HUES48 (cell line): ENCODE measurements around the gene MAS1.
"Not testable (repeated sequence)": the region's sequence is repeated elsewhere in the genome, so short reads cannot be mapped to it uniquely, and the experiment has no call there.

Source experiments
- H3K27ac ChIP-seq: one replicate; pipeline ENCODE4 v1.7.0; 2013; ENCODE audit warnings: low read depth, low read length, inconsistent platforms
- H3K27me3 ChIP-seq: 2 replicates; pipeline ENCODE4 v1.6.1; 2013; ENCODE audit warnings: mild to moderate bottlenecking, low read length; ENCODE audit not compliant: control insufficient read depth, insufficient read depth
- H3K36me3 ChIP-seq: 2 replicates; pipeline ENCODE4 v1.6.1; 2013; ENCODE audit warnings: low read length; ENCODE audit not compliant: control insufficient read depth, insufficient read depth
- H3K4me1 ChIP-seq: 2 replicates; pipeline ENCODE4 v1.6.1; 2013; ENCODE audit warnings: mild to moderate bottlenecking, low read length; ENCODE audit not compliant: control insufficient read depth, insufficient read depth
- H3K4me3 ChIP-seq: 2 replicates; pipeline ENCODE4 v1.5.1; 2013; ENCODE audit warnings: mild to moderate bottlenecking, low read depth, low read length
- H3K9ac ChIP-seq: 2 replicates; pipeline ENCODE4 v1.6.1; 2013; ENCODE audit warnings: mild to moderate bottlenecking, low read depth, low read length, moderate library complexity
- H3K9me3 ChIP-seq: 2 replicates; pipeline ENCODE4 v1.6.1; 2013; ENCODE audit warnings: low read length; ENCODE audit not compliant: control insufficient read depth, insufficient read depth

The MAS1 gene

DNA sequence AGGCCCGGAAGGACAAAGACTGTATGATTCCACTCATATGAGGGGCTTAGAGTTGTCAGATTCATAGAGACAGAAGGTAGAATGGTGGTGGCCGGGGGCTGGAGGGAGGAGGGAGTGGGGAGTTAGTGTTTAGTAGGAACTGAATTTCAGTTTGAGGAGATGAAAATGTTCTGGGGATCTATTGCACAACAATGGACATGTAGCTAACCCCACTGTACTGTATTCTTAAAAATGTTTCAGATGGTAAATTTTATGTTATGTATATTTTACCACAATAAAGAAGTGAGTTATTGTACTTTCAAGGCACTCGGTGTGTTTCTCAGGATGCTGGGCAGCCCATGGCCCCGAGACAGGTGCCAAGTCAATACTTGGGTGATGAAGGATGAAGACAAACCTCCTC lies 25.4 kb downstream of the MAS1 start:
- Histone ChIP-seq H3K4me3 (no peak overlapping the region), H3K9ac (no peak overlapping the region), H3K27ac (no peak overlapping the region), H3K27me3 (no peaks in the 10 kb centered on the region), H3K9me3 (no peaks in the 10 kb centered on the region), H3K36me3 (no peaks in the 10 kb centered on the region), H3K4me1 (0 out of 2 replicates have a peak, but pooled peaks cover 4% of the 10 kb centered on the region)

DNA sequence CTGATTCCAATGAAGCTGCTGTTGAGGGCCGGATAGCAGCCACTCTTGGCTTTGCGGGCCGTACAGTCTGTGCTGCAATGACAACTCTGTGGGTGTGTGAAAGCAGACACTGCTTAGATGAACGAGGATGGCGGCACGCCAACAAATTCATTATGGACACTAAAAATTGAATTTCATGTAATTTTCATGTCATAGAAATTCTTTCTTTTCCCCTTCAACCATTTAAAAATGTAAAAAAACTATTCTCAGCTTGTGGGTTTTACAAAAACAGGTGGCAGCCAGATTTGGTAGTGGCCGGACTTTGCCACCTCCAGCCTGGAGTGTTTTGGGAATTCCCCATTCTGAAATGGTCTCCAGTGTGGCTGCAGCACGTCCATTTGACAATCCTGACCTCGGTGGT lies 26.0 kb downstream of the MAS1 start:
- no peak overlapping the region for H3K9ac ChIP-seq
- H3K4me3 ChIP-seq: no peak overlapping the region
- no peak overlapping the region for H3K27ac ChIP-seq
- H3K9me3 ChIP-seq: no peaks in the 10 kb centered on the region
- H3K36me3 ChIP-seq: no peaks in the 10 kb centered on the region
- no peaks in the 10 kb centered on the region for H3K27me3 ChIP-seq
- H3K4me1 ChIP-seq: 0 out of 2 replicates have a peak, but pooled peaks cover 4% of the 10 kb centered on the region

DNA sequence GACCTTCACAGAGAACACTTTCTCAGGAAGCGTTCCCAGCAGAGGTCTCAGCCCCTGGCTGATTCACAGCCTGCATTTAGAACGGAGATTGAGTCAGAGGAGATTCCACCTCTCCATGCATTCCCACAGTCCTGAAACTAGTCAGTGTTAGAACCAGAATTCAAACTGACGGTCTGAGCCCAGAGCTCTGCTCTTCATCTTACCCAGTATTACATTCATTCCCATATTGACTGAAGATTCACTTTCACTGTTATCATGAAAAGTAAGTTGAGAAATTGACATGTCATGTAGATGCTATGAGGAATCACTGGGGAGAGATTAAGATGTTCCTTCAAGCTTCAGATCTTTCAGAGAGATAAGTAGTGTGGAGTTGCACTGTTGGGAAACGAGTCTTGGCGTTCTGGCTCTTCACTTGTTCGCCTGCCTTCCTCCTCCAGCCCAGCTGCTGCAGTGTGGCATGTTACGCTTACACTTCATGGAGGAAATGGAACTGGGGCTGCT lies 28.3 kb downstream of the MAS1 start:
- Histone ChIP-seq H3K9ac (no peak overlapping the region), H3K4me3 (no peak overlapping the region), H3K4me1 (no peaks in the 10 kb centered on the region), H3K27me3 (no peaks in the 10 kb centered on the region), H3K9me3 (no peaks in the 10 kb centered on the region), H3K27ac (no peak overlapping the region), H3K36me3 (no peaks in the 10 kb centered on the region)

DNA sequence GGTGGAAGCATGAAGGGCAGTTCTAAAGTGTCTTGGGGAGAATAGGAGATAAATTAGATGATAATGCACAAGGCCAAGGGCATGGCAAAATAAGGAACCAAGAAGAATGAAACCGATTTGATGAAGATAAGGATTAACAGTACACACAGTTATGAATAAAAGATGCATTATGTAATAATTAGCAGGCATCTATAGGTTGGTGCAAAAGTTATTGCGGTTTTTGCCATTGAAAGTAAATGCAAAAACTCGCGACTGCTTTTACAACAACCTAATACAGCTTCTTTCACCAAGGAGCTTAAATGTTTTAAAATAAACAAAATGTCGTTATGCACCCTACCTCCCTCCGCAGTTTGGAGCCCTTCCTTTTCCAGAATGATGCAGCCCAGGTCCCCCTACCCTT lies 29.0 kb downstream of the MAS1 start:
- H3K9me3 ChIP-seq: no peaks in the 10 kb centered on the region
- H3K27ac ChIP-seq: no peak overlapping the region
- H3K4me3 ChIP-seq: no peak overlapping the region
- H3K27me3 ChIP-seq: no peaks in the 10 kb centered on the region
- no peaks in the 10 kb centered on the region for H3K36me3 ChIP-seq
- no peak overlapping the region for H3K9ac ChIP-seq
- no peaks in the 10 kb centered on the region for H3K4me1 ChIP-seq

DNA sequence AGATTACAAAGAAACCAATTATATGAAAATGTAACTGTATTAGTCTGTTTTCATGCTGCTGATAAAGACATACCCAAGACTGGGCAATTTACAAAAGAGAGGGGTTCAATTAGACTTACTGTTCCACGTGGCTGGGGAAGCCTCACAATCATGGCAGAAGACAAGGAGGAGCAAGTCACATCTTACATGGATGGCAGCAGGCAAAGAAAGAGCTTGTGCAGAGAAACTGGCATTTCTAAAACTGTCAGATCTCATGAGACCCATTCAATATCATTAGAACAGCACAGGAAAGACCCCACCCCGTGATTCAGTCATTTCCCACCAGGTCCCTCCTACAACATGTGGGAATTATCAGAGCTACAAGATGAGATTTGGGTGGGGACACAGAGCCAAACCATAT lies 33.4 kb downstream of the MAS1 start:
- H3K4me1 ChIP-seq, H3K9ac ChIP-seq, H3K27ac ChIP-seq, H3K27me3 ChIP-seq, H3K9me3 ChIP-seq, H3K4me3 ChIP-seq, H3K36me3 ChIP-seq: not testable (repeated sequence)

DNA sequence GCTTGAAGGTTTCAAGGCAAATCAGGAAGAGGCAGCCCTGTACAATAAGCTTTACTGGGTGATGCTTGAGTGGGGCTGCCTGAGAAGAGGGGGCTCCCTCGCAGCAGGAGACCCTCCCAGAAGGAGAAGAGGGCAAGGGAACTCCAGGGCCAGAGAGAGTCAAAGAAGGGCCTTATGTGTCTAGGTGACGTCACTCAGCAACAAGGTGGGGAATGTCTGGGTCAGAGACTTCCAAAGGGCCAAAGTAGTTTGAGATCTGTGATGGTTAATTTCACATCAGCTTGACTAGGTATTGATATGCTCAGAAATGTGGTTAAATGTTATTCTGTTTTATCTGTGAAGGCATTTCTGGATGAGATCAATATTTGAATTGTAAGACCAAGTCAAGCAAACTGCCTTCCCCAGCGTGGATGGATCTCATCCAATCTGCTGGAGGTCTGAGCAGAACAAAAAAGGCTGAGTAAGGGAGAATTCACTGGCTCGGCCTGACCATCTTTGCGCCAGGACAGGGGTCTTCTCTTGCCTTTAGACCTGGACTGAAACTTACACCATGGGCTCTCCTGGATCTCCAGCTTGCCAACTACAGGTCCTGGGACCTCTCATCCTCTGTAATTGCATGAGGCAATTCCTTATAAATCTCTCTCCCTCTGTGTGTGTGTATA lies 35.9 kb downstream of the MAS1 start:
- Histone ChIP-seq H3K4me3 (no peak overlapping the region), H3K27me3 (no peaks in the 10 kb centered on the region), H3K36me3 (no peaks in the 10 kb centered on the region), H3K4me1 (no peaks in the 10 kb centered on the region), H3K9me3 (no peaks in the 10 kb centered on the region), H3K27ac (no peak overlapping the region), H3K9ac (no peak overlapping the region)

DNA sequence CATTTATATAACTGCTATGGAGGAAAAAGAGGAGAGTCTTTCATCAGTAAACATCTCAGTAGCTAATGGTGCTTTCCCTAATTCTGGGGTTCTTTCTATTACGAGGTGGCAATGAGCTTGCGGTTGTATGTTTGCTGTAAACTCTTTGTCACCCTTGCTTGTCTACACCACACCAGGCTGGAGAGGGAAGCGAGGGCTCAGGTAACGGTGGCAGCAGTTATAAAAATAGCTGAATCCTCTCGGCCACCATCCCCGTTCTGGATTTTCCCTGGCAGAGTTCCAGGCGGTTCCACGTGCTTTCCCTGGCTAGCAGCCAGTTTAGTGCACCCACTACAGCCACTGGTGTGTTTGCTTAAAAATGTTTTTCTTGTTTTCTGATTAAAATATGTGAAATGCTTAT lies 39.0 kb downstream of the MAS1 start:
- Histone ChIP-seq H3K27me3 (no peaks in the 10 kb centered on the region), H3K4me1 (no peaks in the 10 kb centered on the region), H3K9ac (no peak overlapping the region), H3K4me3 (no peak overlapping the region), H3K36me3 (no peaks in the 10 kb centered on the region), H3K27ac (no peak overlapping the region), H3K9me3 (no peaks in the 10 kb centered on the region)

DNA sequence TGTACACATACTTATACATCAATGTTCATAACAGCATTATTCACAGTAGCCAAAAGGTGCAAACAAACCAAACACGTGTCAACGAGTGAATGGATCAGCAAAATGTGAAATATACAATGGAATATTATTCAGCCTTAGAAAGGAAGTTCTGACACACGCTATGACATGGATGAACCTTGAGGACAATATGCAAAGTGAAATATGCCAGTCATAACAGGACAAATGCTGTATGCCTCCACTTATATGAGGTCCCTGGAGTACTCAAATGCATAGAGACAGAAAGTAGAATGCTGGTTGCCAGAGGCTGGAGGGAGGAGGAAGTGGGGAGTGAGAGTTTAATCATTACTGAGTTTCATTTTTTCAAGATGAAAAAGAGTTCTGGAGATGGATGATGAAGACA lies 40.3 kb downstream of the MAS1 start:
- Histone ChIP-seq H3K27ac (no peak overlapping the region), H3K9me3 (no peaks in the 10 kb centered on the region), H3K4me1 (no peaks in the 10 kb centered on the region), H3K36me3 (no peaks in the 10 kb centered on the region), H3K27me3 (no peaks in the 10 kb centered on the region), H3K4me3 (no peak overlapping the region), H3K9ac (no peak overlapping the region)

DNA sequence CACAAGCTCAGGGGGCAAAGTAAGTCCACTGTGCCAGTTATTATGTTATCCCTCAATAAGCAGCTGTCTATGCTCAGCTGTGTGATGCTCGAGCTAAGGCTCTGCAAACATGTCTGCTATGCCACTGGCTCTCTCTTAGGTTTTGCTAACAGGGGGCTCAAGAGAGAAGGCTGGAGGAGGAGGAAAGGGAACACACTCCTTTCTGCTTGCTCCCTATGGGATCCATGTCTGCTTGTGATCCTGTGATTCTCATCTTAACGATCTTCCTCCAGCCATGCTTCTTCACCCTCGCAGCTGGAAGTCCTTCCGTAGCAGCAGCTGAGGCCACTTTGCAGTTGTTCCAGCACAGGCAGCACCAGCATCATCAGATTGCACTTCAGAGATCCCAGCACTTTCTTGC lies 41.1 kb downstream of the MAS1 start:
- no peak overlapping the region for H3K4me3 ChIP-seq
- no peaks in the 10 kb centered on the region for H3K4me1 ChIP-seq
- H3K27ac ChIP-seq: no peak overlapping the region
- no peaks in the 10 kb centered on the region for H3K9me3 ChIP-seq
- no peak overlapping the region for H3K9ac ChIP-seq
- no peaks in the 10 kb centered on the region for H3K36me3 ChIP-seq
- H3K27me3 ChIP-seq: no peaks in the 10 kb centered on the region

DNA sequence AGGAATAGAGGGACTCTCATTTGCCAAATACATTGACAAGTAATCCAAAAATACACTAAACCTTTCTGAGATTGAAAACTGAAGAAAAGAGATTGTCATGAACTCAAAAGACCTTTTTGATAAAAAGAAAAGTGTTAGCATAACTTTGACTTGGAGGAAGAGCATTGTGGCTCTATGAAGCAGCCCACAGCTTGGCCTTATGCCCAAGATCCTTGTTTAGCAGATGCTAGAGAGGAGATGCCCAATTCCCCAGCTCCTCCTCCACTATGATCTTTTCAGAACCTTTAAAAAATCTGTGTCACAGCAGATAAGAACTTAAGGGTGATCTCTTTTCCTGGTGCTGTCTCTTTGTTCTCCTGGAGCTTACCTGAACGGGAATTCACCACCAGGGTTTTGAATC lies 42.3 kb downstream of the MAS1 start:
- no peaks in the 10 kb centered on the region for H3K36me3 ChIP-seq
- H3K27me3 ChIP-seq: no peaks in the 10 kb centered on the region
- H3K9me3 ChIP-seq: no peaks in the 10 kb centered on the region
- H3K9ac ChIP-seq: no peak overlapping the region
- H3K27ac ChIP-seq: no peak overlapping the region
- H3K4me3 ChIP-seq: no peak overlapping the region
- H3K4me1 ChIP-seq: no peaks in the 10 kb centered on the region

DNA sequence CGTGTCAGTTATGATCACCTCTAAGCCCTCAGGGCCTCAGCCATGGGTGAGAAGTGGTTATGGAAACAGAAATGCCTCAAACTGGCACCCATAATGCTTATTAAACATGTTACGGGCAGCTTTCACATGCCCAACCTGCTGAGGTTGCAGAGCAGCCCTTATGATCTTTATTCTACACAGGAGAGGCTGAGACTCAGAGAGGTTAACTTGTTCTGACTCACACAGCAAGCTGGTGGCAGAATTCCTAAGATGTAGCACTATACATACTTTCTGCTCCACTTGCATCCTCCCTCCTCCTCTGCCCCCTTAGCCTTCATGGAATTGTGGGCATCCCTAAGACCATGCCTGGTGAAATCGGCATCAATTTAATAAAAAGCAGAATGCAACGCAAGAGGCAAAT lies 43.4 kb downstream of the MAS1 start:
- no peaks in the 10 kb centered on the region for H3K4me1 ChIP-seq
- H3K9ac ChIP-seq: no peak overlapping the region
- H3K27ac ChIP-seq: no peak overlapping the region
- no peak overlapping the region for H3K4me3 ChIP-seq
- no peaks in the 10 kb centered on the region for H3K36me3 ChIP-seq
- no peaks in the 10 kb centered on the region for H3K9me3 ChIP-seq
- no peaks in the 10 kb centered on the region for H3K27me3 ChIP-seq
